ENCODE data around the gene PCIF1. TPM values are rescaled to one million over a fixed set of nuclear protein-coding genes. Genes with fewer than 3 reads are reported as not detected.

Gene PCIF1
- total RNA-seq, 1 donor from 2014 or later, result 18.3 TPM

DNA sequence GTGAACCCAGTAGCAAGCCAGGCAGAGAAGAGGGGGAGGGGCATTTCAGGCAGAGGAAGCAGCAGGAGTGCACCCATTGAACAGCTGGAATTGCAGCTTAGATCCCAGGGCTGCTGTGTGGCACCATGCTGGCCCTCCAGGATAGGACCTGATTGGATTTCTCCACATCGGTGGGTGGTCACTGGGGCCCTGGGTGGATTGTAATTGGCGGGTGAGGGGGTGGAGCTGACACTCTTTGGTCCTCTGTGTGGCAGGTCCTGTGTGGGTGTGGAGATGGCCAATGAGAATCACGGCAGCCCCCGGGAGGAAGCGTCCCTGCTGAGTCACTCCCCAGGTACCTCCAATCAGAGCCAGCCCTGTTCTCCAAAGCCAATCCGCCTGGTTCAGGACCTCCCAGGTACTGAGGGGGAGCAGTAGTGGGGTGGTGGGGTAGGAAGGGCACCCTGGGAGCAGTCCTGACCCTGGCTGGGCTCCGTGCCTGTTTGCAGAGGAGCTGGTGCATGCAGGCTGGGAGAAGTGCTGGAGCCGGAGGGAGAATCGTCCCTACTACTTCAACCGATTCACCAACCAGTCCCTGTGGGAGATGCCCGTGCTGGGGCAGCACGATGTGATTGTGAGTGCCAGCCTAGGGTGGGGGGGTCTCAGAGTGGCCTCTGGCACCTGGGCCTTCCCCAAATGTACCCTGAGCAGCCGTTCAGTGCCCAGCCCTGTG, 4.4 kb downstream of the PCIF1 start:
- TF ChIP-seq, protein P1, sequence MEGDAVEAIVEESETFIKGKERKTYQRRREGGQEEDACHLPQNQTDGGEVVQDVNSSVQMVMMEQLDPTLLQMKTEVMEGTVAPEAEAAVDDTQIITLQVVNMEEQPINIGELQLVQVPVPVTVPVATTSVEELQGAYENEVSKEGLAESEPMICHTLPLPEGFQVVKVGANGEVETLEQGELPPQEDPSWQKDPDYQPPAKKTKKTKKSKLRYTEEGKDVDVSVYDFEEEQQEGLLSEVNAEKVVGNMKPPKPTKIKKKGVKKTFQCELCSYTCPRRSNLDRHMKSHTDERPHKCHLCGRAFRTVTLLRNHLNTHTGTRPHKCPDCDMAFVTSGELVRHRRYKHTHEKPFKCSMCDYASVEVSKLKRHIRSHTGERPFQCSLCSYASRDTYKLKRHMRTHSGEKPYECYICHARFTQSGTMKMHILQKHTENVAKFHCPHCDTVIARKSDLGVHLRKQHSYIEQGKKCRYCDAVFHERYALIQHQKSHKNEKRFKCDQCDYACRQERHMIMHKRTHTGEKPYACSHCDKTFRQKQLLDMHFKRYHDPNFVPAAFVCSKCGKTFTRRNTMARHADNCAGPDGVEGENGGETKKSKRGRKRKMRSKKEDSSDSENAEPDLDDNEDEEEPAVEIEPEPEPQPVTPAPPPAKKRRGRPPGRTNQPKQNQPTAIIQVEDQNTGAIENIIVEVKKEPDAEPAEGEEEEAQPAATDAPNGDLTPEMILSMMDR (conservative IDR thresholded peaks at IDR 0.05; ENCODE audit: low read depth, low read length), result no peak
- no peak overlapping the region for H3K4me3 ChIP-seq (ENCODE audit: low read depth, low read length)
- no peak for DNase-seq (ENCODE audit: low read depth)

DNA sequence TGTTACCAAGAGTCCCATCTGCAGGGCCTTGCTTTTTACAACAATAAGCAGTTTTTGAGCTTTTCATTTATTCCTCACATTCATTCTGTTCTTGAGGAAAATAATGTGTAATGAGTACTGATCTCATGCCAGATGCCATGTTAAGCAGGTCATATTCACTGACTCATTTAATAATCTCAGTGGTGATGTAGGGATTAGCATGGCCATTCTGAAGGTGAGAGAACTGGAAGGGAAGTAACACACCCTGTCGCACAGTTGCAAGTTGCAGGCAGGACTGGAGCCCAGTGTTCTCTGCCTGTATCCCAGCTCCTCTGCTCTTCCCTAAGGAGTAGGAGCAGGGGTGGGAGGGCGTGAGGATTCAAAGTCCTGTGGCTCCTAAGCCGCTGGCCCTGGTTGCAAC, 5.6 kb downstream of the PCIF1 start:
- no peak for DNase-seq (ENCODE audit: low read depth)
- TF ChIP-seq, protein P1 (conservative IDR thresholded peaks at IDR 0.05; ENCODE audit: low read depth, low read length), result no peak
- no peak overlapping the region for H3K4me3 ChIP-seq (ENCODE audit: low read depth, low read length)

DNA sequence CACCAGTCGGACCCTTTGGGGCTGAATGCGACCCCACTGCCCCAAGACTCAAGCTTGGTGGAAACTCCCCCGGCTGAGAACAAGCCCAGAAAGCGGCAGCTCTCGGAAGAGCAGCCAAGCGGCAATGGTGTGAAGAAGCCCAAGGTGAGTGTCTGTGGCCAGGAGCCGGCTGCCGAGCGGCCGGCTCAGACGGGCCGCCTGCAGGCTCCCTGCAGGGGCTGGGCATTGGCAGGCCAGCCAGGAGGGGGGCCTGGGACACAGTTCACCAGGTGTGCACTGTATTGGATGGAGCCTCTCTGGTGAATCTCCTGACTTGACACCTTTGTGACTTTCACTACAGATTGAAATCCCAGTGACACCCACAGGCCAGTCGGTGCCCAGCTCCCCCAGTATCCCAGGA, 6.0 kb downstream of the PCIF1 start:
- no peak overlapping the region for H3K4me3 ChIP-seq (ENCODE audit: low read depth, low read length)
- no peak for DNase-seq (ENCODE audit: low read depth)
- TF ChIP-seq, protein P1 (conservative IDR thresholded peaks at IDR 0.05; ENCODE audit: low read depth, low read length), result no peak

DNA sequence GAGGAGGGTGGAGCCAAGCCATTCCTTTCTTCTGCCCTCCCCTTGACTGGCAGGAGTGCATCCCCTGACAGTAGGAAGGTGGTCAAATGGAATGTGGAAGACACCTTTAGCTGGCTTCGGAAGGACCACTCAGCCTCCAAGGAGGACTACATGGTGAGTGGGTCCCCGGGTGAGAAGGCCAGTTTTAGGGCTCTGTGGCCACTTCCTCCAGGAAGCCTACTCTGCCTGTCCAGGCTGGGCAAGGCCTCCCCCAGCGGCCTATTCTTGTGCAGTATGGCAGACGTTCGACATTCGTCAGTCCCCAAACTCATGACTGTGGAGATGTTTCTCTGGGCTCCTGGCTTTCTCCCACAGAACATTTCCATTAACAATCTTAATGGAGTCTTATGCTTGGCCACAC, 9.1 kb downstream of the PCIF1 start:
- TF ChIP-seq, protein P1 (conservative IDR thresholded peaks at IDR 0.05; ENCODE audit: low read depth, low read length), result no peak
- DNase-seq (ENCODE audit: low read depth), result no peak
- H3K4me3 ChIP-seq (ENCODE audit: low read depth, low read length), result no peak overlapping the region

DNA sequence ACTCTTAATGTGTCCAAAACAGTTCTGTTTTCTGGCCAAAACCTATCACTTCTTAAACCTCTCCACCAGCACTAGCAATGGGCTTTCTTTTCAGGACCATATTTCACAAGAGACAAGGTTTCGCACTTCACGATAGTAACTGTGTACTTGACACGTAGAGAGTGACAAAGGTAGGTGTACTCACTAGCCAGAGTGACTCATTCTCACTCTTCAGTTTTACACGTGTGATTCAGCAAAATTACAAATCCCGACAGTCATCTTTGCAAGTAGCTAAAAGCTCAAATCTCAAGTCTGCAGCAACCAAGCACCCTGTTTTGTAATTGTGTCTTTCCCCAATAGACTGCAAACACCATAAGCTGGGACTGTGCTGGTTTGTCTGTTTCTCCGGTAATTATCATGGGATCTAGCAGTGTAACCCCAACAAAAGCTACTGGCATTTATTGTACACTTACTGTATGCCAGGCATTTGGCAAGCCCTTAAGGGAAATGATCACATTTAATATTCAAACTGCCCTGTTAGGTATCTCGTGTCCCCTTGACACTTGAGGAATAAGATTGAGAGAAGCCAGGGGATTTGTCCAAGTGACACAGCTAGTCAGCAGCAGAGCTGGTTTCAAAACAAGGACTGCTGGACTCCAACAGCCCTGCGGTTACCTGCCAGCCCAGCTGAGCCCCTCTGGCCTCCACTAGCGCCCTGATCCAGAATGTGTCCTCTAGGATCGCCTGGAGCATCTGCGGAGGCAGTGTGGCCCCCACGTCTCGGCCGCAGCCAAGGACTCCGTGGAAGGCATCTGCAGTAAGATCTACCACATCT, 9.9 kb downstream of the PCIF1 start:
- no peak overlapping the region for H3K4me3 ChIP-seq (ENCODE audit: low read depth, low read length)
- no peak for DNase-seq (ENCODE audit: low read depth)
- TF ChIP-seq, protein P1 (conservative IDR thresholded peaks at IDR 0.05; ENCODE audit: low read depth, low read length), result no peak

DNA sequence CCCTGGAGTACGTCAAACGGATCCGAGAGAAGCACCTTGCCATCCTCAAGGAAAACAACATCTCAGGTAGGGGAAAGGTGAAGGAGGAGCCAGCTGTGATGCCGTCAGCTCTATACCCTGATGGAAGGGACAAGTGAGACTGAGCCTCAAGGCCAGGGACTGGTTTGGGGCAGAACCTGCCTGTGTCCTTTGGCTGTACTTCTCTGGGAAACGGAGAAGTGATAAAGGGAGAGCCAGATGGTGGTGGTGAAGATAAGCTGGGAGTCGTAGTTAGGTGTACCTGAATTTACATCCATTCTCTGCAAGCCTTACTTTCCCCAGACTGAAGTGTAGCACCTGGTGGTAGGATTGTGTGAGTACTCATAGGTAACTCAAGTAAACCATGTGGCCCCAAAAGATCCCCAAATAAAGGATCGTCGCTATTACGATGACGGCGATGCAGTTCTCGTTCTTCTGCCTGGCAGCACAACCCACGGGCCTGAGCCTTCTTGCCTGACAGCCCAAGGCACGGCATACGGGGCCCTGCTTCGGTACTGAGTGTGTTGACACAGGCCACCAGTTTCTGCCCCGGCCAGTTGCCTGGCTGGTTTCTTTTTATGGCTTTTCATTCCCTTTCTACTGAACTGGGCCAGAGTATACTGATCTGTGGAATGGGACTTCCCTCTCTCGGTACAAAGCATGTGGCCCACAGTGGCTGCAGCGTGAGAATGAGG, 10.6 kb downstream of the PCIF1 start:
- TF ChIP-seq, protein P1 (conservative IDR thresholded peaks at IDR 0.05; ENCODE audit: low read depth, low read length), result no peak
- no peak overlapping the region for H3K4me3 ChIP-seq (ENCODE audit: low read depth, low read length)
- DNase-seq (ENCODE audit: low read depth), result no peak
